Right hindlimb (tissue), 1 donor: ENCODE data around the gene KCNMA1.
"Not testable (repeated sequence)": the region's sequence is repeated elsewhere in the genome, so short reads cannot be mapped to it uniquely, and the experiment has no call there.

Experiments
- DNase-seq: peaks from one replicate; pipeline ENCODE4 v3.0.0-alpha.2; 2018

KCNMA1 gene

DNA sequence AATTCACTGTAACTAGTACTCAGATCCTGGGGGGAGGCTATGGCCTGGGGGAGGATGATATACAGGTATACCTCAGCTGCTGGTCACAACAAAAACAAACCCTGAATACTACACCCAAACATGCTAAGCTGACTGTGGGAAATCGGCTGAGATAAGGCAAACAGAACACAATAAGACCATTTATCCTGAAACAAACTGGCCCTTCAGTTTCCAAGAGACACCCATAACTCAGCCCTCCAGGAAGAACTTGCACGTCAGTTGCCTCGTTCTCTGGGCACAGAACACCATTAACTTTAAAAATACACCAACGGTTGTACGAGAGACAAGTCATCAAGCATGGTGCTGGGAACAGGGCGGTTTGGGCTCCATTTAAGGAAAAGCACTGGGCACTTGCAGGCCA lies 24.1 kb upstream of the KCNMA1 start:
- no peak for DNase-seq

DNA sequence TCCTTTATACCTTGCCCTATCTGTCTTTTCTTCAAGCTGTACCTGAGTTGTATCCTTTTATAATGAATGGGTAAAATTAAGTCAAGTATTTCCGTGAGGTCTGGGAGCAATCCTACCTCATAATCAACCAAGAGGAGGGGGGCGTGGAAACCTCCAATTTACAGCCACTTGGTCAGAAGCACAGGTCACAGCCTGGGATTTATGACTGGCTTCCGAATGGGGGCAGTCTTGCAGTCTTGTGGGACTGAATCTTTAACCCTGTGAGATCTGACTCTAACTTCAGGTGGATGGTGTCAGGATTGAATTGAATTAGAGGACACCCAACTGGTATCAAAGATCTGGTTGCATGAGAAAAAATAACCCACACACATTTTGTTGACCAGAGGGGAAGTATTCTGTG lies 23.5 kb upstream of the KCNMA1 start:
- no peak for DNase-seq

DNA sequence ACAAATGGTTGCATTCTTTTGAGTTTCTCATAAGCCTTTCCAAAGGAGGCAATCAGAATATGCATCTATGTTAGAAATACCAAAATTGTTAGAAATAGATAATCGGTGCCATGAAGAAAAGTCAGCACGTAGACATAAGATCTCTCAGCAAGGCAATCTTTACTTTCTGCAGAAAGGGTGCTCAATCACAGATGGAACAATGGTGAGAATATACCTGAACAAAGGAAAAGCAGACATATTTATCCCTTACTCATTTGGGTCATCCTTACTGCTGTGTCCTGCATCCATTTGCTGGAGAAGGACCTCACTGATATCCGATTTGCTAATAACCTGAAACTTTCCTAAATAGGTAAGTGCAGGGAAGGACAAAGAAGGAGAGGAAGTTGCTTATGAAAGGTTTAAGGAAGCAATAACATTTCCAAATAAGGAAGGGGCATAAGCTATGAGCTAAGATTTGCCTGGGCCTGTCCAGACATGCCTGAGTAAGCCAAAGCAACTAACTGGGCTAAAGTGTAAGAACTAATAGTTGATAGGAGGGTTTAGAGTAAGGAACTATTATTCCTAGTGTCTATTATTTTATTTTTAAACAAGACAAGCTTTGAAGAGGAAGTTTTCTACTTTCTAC lies 21.6 kb upstream of the KCNMA1 start:
- DNase-seq, result not testable (repeated sequence)

DNA sequence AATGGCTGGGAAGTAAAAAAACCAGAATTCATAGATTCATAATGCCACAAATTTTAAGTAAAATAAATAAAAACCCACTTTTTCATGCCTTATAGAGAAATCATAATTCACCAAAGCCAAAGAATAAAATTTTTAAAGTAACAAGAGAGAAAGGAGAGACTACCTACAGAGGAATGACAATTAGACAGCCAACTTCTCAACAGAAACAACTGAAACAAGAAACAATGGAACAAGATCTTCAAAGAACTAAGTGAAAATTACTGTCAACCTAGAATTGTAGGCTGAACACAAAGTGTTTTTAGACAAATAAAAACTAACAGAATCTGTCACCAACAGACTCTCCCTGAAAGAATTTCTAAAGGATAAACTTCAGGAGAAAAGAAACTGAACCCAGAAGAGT lies 15.6 kb upstream of the KCNMA1 start:
- no peak for DNase-seq

DNA sequence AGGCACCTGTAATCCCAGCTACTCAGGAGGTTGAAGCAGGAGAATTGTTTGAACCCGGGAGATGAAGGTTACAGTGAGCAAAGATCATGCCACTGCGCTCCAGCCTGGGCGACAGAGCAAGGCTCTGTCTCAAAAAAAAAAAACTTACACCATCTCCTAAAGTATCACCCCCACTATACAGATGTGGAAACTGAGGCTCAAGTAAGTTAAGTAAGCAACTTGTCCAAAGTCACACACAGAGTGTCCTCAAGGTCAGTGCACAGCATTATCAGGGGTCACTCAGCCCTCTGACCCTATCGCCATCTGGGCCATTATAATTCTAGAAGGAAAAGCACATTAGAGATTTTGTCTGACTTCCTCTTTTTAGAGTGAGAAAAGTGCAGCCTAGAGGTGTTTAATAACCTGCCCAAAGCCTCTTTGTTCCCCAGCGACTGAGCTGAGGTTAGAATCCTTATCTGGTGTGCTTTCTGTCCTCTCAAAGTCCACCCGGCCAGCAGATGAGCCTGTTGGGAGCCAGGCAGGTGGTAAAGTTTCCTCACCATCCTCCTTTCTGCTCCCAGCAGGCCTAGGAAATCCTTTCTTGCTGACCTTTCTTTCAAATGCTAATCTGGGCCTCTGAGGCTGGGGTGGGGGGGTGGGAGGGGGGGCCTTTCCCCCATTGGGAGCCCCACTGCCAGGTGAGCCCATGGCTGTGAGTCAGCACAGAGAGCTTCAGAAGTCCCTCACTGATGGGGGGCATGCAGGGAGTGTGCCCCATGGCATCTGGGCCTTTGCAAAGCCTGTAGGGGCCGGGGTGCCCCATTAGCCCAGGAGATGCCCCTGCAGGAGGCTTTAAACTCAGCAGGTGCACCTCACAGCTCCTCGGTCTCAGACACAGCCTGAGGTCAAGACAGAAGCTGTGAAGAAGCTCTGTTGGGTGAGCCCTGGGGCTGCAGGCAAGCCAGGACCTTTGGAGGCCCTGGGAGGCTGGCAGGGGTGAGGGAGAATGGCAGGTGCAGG lies 12.0 kb upstream of the KCNMA1 start:
- no peak for DNase-seq

DNA sequence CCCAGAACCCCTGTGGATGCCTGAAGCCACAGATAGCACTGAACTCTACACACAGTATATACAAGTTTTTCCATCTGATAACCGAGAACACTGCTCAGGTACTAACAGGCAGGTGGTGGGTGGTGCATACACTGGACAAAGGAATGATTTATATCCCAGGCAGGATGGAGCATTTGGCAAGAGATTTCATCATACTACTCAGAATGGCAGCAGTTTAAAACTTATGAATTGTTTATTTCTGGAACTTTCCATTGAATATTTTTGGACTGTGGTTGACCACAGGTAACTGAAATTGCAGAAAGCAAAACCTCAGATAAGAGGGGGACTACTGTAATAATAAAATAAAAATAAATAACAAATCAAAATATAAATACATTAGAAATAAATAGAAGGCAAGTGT lies 10.9 kb upstream of the KCNMA1 start:
- DNase-seq, result no peak

DNA sequence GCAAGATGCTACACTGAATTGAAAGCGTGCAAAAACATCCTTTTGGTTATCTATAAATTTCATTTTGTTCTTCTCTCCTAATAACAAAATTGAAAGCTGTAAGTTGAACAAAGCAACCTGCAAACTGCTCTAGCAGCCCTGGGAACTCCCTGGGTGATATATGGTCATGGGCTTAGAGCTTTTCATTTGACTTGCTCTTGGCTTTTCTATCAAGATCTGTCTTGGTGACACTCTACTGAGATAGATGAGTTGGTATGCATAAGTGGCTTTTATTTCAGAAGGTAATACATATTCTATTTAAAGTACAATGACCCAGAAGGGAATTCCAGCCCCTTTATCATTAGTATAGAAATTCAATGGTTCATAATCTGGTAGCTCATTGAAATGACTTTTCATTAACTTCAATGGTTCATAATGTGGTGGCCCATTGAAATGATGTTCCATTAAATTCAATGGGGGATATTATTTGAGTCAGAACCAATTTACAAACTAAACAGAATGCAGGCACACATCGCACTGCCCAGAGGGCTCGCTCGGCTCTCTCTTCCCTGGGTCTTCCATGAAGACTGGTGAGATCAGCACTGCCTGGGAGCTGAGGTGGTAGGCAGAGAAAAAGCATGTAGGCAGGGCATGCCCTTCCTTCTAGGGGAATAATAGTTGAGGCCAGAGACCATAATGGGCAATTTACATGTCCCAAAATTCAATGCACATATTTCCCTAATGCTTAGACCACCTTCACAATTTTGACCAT lies 10.1 kb upstream of the KCNMA1 start:
- DNase-seq, result no peak

DNA sequence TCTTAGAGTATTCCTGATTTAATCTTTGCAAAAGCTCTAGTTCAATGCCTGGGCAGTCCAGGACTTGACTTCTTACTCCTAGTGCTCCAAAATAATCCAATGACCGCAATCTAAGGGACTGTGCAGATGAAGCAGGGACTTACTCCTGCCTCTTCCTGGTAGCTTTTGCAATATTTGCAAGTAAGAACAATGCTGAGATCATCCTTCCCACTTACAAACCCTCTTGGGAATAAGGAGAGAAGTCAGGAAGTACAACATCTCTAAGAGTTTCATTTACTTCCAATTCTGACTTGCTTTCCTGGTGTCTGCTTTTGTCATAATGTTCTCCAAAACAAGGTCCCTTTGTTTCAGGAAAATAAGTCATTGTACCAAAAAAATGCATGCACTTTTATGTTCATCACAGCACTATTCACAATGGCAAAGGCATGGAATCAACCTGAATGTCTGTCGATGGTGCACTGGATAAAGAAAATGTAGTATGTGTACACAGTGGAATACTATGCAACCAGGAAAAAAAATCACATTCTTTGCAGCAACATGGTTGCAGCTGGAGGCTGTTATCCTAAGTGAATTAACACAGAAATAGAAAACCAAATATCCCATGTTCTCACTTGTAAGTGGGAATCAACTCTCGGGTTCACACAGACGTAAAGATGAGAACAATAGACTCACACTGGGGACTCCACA lies 7.1 kb upstream of the KCNMA1 start:
- no peak for DNase-seq

DNA sequence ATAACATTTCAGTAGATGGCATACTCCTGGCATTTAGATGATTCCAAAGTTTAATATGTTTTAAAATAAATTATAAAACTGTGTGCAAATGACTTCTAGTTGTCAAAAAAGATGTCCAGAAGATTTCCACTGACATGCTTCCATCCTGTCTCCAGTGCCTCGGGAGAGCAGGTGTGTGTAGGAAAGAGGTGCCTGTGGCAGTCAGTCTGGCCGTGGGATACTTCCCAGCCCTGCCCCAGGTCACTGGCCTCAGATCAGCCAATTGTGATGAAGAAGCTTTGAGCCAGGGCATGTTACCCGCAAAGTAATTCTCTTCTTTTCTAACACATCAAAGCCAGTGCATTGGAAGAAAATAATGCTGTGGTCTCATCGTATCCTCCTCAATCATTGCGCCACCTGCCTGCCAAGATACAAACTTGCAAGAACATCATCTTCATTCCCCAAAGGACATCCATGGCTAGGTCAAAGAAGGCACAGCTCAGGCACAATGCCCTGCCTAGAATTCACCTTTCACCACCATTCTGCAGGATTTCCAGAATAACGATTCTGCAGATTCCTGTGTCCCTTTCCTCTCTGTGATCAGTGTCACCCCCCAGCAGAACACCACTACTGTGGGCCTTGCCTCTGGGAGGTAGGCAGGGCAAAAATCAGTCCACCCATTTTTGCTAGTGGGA lies 6.3 kb upstream of the KCNMA1 start:
- no peak for DNase-seq

DNA sequence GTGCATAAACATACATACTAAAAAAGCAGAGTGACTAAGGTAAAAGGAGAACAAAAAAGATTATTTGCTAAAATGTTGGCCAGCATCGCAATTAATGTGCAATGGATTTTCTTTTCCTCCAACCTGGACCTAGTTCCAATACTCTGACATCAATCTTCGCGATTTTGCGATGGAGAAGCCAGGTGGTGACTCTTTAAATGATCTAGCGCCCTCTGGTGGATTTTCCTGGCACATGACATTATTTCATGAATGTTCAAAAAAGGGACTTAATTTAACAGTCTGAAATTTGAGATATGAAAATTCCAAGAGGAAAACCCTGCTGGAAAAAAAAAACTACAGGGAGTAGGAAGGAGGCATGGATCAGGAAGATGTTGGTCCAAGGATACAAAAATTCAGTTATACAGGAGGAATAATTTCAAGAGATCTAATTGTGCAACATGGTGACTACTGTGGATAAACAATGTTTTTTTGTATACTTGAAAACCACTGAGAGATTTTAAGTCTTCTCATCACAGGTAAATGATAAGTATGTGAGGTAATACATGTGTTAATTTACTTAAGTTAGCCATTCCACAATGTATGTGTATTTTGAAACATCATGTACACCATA lies 4.3 kb upstream of the KCNMA1 start:
- peak; percentile 73 for DNase-seq

DNA sequence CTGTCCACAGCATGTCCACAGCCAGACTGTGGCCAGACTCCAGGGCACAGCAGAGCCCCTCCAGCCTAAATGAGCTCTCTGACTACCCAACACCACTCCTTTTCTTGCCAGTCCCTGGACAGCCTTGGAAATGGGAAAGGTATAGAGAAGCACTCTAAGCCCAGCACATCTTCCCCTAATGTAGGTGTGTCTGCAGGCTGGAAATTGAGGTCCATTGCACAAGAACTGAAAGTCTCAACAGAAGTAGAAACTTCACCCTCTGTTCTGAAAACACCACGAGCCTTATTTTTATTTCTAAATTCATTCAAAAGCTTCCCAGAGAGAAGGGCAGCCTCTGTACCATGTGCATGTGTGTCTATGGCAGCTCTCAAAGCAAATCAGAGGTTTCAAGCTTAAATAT lies 3.7 kb upstream of the KCNMA1 start:
- no peak for DNase-seq

DNA sequence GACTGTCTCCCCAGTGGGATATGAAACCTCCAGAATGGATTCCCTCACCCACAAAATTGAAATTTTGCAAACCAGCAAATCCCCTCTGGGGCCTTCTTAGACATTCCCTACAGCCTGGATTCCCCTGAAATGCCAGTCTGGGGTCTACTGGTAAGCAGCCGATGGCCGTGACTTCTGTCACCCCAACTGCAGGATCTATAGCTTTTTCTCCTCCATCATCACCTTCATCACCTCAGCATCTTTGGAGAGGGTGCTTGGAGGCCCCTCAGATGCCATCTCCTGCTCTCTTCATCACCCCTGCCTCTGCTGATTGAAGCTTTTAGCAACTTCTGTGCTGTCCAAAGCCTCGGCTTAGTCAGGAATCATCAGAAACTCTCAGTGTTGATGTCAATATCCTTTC lies 2.6 kb upstream of the KCNMA1 start:
- DNase-seq, result no peak

DNA sequence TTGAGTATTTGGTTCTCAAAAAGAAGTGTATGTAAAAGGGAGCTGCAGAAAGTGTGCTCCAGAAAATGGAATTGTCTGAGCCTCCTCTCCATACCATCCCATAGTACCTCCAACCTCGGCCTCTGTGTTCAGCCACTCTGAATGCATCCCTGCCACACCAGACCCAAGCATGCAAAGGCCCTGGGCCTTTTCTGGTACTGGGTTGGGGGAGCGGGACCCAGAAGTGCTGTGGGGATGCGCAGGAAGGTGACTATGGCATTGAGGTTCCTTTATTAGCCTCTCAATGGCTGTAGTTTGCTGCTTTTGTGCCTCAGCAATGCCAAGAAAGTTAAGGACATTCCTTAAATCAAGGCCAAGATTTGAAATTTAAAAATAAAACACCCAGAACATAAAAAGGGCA lies 2.1 kb upstream of the KCNMA1 start:
- no peak for DNase-seq

DNA sequence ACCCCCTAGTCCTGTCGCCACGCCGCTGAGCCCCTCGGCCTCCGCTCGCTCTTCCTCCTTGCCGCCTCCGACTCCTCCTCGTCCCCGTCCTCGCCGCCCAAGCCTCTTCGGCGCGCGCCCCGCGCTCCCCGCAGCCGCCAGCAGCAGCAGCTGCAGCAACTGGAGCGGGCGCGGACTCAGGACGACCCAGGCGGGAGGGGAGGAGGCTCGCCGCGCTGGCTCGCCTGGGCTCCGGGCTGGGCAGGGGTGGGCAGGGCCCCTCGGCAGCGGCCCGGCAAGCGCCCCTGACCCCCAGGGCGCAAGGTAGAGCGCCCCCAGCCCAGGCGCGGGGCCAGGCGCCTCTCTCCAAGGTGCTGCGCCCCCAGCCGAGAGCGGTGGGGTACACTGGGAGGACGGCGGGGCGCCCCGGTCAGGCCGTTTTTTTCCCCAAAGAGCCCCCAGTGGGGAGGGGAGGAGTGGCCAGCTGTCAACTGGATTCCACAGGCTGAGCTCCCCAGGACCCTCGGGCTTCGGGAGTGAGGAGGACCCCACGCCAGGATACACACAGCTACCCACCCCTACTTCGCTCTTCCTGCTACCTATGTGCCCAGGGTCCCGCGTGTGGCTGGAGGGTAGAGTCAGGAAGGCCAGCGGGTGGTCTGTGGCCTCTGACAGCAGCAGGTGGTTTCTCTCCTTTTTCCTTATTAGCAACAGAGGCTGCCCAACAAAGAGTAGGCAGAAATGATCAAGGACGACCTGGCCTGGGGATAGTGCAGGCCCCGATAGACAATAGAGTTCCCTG lies 903 bp upstream of the KCNMA1 start:
- DNase-seq, result peak; percentile 82

DNA sequence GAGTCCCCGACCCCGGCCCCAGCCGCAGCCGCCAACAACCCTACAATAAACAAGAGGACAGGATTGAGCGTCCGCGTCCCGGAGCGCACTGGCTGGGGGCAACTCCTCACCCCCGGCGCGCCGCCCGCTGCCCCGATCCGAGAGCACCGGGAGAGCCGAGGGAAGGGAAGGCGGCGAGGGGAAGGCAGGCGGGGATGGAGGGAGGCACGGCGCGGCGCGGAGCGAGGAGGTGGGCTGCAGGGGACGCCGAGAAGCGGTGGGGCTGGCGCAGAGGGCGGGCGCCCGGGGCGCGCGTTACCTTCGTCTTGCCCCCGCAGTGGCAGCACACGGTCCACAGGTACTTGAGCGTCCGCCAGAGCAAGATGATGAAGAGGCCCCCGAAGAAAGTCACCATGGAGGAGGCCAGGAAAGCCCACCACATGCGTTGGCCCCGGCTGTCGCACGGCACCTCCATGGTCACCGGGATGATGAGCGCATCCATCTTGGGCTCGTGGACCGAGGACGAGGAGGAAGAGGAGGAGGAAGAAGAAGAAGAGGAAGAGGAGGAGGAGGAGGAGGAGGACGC lies 559 bp downstream of the KCNMA1 start:
- DNase-seq, result peak; percentile 28

DNA sequence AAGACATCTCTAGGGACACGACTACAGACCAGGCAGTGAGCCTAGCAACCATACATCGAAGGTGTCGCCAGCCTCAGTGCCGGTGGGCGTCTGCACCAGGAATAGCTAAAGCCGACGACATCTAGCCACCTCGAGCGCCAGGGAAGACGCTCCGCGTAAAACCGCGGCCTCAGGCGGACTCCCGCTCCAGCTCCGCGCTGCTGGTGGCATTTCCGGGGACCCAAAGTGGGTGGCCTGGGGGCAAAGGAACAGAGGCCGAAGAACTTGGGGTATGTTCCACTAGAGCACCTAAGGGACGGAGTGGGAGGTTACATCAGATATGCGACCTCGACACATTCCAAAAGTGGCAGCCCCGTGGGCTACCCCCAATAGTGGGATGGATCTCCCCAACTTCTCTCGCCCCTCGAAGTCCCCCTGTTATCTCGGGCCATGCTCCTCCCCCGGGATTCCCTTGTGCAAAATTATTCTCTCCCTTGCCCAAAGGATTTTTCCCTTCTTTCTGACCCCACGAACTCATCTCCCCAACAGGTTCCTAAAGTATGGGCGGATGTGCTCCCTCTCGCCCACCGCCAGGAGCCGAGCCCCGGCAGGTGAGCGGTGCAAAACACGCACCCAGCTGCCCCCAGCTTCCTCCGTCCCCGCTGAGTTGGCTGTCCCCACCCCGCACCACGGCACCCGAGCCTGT lies 1.2 kb downstream of the KCNMA1 start:
- peak; percentile 37 for DNase-seq

DNA sequence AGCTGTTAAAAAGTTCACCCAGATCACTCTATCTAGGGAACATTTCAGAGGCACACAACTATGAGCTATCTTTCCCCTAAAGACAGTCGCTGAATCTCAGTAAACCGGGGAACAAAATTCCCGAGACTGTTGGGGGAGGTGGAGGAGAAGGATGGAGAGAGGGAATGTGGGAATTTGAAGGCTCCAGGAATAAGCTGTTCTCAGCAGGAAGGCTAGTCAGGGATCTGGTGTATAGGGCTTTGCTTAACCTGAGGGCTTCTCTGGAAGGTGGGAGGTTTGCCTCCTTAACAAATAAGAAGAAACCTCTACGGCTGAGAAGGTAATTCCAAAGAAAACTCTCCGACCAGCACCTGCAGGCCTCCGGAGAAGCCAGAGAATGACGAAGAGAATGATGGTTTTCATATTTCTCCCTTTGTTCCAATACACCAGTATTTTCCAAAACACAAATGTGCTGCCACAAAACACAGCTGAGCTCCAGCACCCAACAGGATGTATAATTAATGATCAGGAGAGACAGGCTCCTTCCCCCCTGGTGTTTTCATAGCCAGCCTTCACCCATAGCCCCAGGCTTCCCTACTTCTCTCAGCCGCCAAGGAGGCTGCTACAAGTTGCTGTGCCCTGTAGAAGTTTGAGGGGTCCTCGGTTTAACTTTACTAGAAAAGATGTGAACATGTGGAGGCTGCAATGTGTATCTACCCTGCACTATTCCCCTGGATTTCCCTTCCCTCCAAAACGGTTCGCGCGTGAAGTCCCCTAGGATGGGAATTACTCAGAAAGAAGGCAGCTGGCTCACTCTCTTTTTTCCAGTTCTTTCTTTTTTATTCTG lies 2.0 kb downstream of the KCNMA1 start:
- DNase-seq, result no peak

DNA sequence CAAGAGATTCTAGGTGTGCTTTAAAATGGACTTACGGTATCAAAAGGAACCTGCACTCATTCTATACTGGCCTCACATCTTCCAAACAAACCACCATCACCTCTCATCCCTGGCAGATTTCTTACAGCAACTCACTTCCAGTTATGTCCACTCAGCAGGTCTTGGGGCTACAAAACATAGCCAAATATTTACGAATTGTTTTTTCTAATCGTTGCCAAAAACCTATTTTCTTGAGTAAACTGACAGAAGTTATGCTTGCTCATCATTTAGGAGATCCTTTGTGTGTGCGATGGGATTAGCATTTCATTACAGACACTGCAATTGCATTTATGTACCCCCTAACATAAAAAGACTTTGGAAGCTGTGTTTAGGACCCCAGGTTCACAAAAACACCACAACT lies 2.7 kb downstream of the KCNMA1 start:
- no peak for DNase-seq

DNA sequence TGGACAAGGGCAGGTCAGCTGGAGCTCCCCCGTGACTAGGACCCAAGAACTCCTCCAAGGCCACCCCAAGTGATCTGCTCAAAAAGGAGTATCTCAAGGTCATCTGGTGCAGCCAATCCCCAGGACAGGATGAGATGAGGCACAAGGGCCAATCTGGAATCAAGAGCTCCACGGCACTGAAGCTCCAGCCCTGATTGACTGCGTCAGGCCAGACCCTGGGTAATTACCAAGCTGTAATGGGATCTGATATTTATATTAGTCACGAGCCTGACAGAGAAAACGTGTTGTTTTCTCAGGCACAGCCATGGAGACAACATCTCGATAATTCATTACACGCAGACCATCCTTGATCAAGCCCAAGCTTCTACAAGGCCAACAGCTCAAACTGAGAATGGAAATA lies 4.2 kb downstream of the KCNMA1 start:
- no peak for DNase-seq
